Liver (tissue), 3 donors: ENCODE measurements around the gene RNF157.
A peak's percentile ranks its signal among the peaks of the same experiment; 100 is the strongest.

Experiments
- EGR1 ChIP-seq, 2 donors: IDR thresholded peaks; 2 replicates each; pipeline ENCODE4 v1.6.1; 2016 to 2018; ENCODE audit warnings: antibody characterized with exemption in 2 of 2, low read depth in 2 of 2
- FOXA1 ChIP-seq: IDR thresholded peaks from 2 replicates; pipeline ENCODE4 v1.6.1; 2016; ENCODE audit warnings: antibody characterized with exemption
- GABPA ChIP-seq, 2 donors: IDR thresholded peaks in 1 of 2; conservative IDR thresholded peaks in 1 of 2; 2 replicates each; pipeline ENCODE4 v1.6.1; 2016; ENCODE audit warnings: antibody characterized with exemption in 2 of 2, mild to moderate bottlenecking in 1 of 2, moderate library complexity in 1 of 2
- HNF4G ChIP-seq: IDR thresholded peaks from 2 replicates; pipeline ENCODE4 v1.6.1; 2016; ENCODE audit warnings: antibody characterized with exemption
- JUND ChIP-seq, 2 donors: IDR thresholded peaks; 2 replicates each; pipeline ENCODE4 v1.6.1; 2016; ENCODE audit warnings: antibody characterized with exemption in 2 of 2
- RAD21 ChIP-seq, 2 donors: IDR thresholded peaks; 2 replicates each; pipeline ENCODE4 v1.6.1; 2016; ENCODE audit warnings: antibody characterized with exemption in 2 of 2, mild to moderate bottlenecking in 2 of 2
- RXRA ChIP-seq, 2 donors: IDR thresholded peaks; 2 replicates each; pipeline ENCODE4 v1.6.1; 2017 to 2018; ENCODE audit warnings: antibody characterized with exemption in 2 of 2, mild to moderate bottlenecking in 1 of 2
- SP1 ChIP-seq: IDR thresholded peaks from 2 replicates; pipeline ENCODE4 v1.6.1; 2018; ENCODE audit warnings: antibody characterized with exemption, mild to moderate bottlenecking
- TAF1 ChIP-seq: conservative IDR thresholded peaks from 2 replicates; pipeline ENCODE4 v1.6.1; 2016; ENCODE audit warnings: antibody characterized with exemption, mild to moderate bottlenecking
- TF ChIP-seq, protein P1 (sequence below): IDR thresholded peaks from 2 replicates; pipeline ENCODE4 v1.6.1; 2016; ENCODE audit warnings: antibody characterized with exemption
- TF ChIP-seq, protein P2 (sequence below): fragments of 150-350 bp; IDR thresholded peaks from 2 replicates; pipeline ENCODE4 v1.5.1; 2017; ENCODE audit warnings: improper control_type of control experiment, low read depth, low read length; ENCODE audit not compliant: missing input control
- TF ChIP-seq, protein P3 (sequence below): IDR thresholded peaks from 2 replicates; pipeline ENCODE4 v1.6.1; 2016; ENCODE audit warnings: antibody characterized with exemption
- TF ChIP-seq, protein P4 (sequence below): IDR thresholded peaks from 2 replicates; pipeline ENCODE4 v1.6.1; 2016; ENCODE audit warnings: antibody characterized with exemption, mild to moderate bottlenecking
- TF ChIP-seq, protein P5 (sequence below): IDR thresholded peaks from 2 replicates; pipeline ENCODE4 v1.6.1; 2016; ENCODE audit warnings: antibody characterized with exemption
- donor health status: healthy.
- donor health status: healthy.

DNA sequence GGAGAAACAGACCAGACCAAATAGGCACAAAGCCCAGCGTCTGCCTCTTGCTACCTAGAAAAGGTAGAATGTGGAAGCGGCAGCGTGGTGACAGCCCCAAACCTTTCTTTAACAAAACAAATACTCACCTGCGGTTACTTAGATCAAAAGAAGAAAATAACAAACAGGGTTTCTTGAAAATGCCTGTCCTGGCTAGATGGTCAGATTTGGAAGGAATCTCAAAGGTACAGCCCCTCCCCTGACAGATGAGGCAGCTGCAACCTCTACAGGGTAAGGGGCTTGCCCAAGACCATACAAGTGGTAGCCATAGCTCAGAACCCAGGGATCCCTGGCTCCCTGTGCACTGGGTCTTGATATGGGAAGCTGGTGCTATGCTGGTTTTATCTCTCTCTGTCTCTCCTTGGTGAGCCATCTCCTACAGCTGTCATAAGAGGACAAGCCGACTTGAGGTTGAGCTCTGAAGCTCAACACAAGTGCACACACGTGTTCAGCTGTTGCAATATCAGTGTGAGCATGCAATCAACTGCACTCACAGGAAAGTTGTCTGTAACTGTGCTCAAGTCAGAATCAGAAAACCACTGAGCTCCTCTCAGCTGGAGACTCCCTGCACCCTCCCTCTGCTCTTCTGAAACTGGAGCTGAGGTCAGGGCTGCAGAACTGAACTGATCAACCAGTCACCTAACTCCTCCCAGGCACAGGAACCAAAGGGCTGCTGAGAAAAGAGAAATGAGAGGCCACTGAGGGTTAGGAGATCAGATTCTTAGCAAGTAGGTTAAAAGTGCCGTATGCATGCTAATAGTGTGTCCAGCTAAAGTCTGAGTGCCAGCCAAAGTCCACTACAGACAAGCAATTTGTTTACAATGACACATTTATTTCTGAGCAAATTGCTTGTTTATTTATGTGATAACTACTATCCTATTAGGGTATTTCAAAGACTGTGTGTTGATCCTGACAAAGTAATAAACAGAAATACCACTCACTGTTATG lies 6.1 kb upstream of the RNF157 start:
- TF ChIP-seq EGR1 (IDR thresholded peaks at IDR 0.05; ENCODE audit: low read depth in 2 of 2) (no peak), TAF1 (no peak), SP1 (peak; percentile 48), GABPA (IDR thresholded peaks at IDR 0.05 in 1 of 2, conservative IDR thresholded peaks at IDR 0.05 in 1 of 2) (no peak), JUND (IDR thresholded peaks at IDR 0.05) (no peak), RAD21 (IDR thresholded peaks at IDR 0.05) (no peak), HNF4G (peak; percentile 18), FOXA1 (no peak), RXRA (IDR thresholded peaks at IDR 0.05) (peak in 1 of 2 donors; percentile 40)
- TF ChIP-seq, protein P1, sequence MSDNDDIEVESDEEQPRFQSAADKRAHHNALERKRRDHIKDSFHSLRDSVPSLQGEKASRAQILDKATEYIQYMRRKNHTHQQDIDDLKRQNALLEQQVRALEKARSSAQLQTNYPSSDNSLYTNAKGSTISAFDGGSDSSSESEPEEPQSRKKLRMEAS: no peak
- TF ChIP-seq, protein P2, sequence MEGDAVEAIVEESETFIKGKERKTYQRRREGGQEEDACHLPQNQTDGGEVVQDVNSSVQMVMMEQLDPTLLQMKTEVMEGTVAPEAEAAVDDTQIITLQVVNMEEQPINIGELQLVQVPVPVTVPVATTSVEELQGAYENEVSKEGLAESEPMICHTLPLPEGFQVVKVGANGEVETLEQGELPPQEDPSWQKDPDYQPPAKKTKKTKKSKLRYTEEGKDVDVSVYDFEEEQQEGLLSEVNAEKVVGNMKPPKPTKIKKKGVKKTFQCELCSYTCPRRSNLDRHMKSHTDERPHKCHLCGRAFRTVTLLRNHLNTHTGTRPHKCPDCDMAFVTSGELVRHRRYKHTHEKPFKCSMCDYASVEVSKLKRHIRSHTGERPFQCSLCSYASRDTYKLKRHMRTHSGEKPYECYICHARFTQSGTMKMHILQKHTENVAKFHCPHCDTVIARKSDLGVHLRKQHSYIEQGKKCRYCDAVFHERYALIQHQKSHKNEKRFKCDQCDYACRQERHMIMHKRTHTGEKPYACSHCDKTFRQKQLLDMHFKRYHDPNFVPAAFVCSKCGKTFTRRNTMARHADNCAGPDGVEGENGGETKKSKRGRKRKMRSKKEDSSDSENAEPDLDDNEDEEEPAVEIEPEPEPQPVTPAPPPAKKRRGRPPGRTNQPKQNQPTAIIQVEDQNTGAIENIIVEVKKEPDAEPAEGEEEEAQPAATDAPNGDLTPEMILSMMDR: no peak
- TF ChIP-seq, protein P3, sequence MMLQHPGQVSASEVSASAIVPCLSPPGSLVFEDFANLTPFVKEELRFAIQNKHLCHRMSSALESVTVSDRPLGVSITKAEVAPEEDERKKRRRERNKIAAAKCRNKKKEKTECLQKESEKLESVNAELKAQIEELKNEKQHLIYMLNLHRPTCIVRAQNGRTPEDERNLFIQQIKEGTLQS: no peak
- TF ChIP-seq, protein P4, sequence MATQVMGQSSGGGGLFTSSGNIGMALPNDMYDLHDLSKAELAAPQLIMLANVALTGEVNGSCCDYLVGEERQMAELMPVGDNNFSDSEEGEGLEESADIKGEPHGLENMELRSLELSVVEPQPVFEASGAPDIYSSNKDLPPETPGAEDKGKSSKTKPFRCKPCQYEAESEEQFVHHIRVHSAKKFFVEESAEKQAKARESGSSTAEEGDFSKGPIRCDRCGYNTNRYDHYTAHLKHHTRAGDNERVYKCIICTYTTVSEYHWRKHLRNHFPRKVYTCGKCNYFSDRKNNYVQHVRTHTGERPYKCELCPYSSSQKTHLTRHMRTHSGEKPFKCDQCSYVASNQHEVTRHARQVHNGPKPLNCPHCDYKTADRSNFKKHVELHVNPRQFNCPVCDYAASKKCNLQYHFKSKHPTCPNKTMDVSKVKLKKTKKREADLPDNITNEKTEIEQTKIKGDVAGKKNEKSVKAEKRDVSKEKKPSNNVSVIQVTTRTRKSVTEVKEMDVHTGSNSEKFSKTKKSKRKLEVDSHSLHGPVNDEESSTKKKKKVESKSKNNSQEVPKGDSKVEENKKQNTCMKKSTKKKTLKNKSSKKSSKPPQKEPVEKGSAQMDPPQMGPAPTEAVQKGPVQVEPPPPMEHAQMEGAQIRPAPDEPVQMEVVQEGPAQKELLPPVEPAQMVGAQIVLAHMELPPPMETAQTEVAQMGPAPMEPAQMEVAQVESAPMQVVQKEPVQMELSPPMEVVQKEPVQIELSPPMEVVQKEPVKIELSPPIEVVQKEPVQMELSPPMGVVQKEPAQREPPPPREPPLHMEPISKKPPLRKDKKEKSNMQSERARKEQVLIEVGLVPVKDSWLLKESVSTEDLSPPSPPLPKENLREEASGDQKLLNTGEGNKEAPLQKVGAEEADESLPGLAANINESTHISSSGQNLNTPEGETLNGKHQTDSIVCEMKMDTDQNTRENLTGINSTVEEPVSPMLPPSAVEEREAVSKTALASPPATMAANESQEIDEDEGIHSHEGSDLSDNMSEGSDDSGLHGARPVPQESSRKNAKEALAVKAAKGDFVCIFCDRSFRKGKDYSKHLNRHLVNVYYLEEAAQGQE: no peak
- TF ChIP-seq, protein P5, sequence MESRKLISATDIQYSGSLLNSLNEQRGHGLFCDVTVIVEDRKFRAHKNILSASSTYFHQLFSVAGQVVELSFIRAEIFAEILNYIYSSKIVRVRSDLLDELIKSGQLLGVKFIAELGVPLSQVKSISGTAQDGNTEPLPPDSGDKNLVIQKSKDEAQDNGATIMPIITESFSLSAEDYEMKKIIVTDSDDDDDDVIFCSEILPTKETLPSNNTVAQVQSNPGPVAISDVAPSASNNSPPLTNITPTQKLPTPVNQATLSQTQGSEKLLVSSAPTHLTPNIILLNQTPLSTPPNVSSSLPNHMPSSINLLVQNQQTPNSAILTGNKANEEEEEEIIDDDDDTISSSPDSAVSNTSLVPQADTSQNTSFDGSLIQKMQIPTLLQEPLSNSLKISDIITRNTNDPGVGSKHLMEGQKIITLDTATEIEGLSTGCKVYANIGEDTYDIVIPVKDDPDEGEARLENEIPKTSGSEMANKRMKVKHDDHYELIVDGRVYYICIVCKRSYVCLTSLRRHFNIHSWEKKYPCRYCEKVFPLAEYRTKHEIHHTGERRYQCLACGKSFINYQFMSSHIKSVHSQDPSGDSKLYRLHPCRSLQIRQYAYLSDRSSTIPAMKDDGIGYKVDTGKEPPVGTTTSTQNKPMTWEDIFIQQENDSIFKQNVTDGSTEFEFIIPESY: no peak
